Measurements from ENCODE around the gene ANXA3.
A peak's percentile ranks its signal among the peaks of the same experiment; 100 is the strongest.
"Not testable (repeated sequence)": the region's sequence is repeated elsewhere in the genome, so short reads cannot be mapped to it uniquely, and the experiment has no call there.

The ANXA3 gene

GRCh38 chr4:78578674-78579425 lies 27.3 kb downstream of the ANXA3 start:
- no peak for DNase-seq

- no peak for DNase-seq
Measured at GRCh38 chr4:78581618-78582017, 30.0 kb downstream of the ANXA3 start.

- no peak for DNase-seq
Measured at GRCh38 chr4:78584863-78585547, 33.4 kb downstream of the ANXA3 start.

GRCh38 chr4:78585633-78586032 lies 34.1 kb downstream of the ANXA3 start:
- no peak for DNase-seq

- no peak for DNase-seq
Measured at GRCh38 chr4:78588894-78589545, 37.5 kb downstream of the ANXA3 start.

- no peak for DNase-seq
Measured at GRCh38 chr4:78591404-78591803, 39.8 kb downstream of the ANXA3 start.

- no peak for DNase-seq
Measured at GRCh38 chr4:78592088-78592783, 40.7 kb downstream of the ANXA3 start.

- no peak for DNase-seq
Measured at GRCh38 chr4:78596111-78596742, 44.7 kb downstream of the ANXA3 start.

GRCh38 chr4:78598431-78598830 lies 46.9 kb downstream of the ANXA3 start:
- DNase-seq: not testable (repeated sequence)

- DNase-seq: no peak
Measured at GRCh38 chr4:78599147-78599546, 47.6 kb downstream of the ANXA3 start.

GRCh38 chr4:78599931-78600375 lies 48.4 kb downstream of the ANXA3 start:
- DNase-seq: no peak

GRCh38 chr4:78601013-78601412 lies 49.4 kb downstream of the ANXA3 start:
- no peak for DNase-seq

- DNase-seq: peak; percentile 37
Measured at GRCh38 chr4:78602334-78602733, 50.8 kb downstream of the ANXA3 start.

GRCh38 chr4:78603384-78603783 lies 51.8 kb downstream of the ANXA3 start:
- DNase-seq: no peak

GRCh38 chr4:78604988-78605387 lies 53.4 kb downstream of the ANXA3 start:
- DNase-seq: no peak

GRCh38 chr4:78606035-78606434 lies 54.5 kb downstream of the ANXA3 start:
- no peak for DNase-seq

- DNase-seq: no peak
Measured at GRCh38 chr4:78606530-78607095, 55.0 kb downstream of the ANXA3 start.

GRCh38 chr4:78608684-78609083 lies 57.1 kb downstream of the ANXA3 start:
- no peak for DNase-seq

GRCh38 chr4:78609580-78609979 lies 58.0 kb downstream of the ANXA3 start:
- no peak for DNase-seq

- DNase-seq: no peak
Measured at GRCh38 chr4:78610546-78611214, 59.1 kb downstream of the ANXA3 start.

- no peak for DNase-seq
Measured at GRCh38 chr4:78611215-78611558, 59.6 kb downstream of the ANXA3 start.
